Measurements from ENCODE around the gene NPHP1. TPM values are rescaled to one million over a fixed set of nuclear protein-coding genes. Genes with fewer than 3 reads are reported as not detected.
"Not testable (repeated sequence)": the region's sequence is repeated elsewhere in the genome, so short reads cannot be mapped to it uniquely, and the experiment has no call there.

NPHP1 gene
- total RNA-seq, 1 experiment from 2014 or later: 10.4 TPM

DNA sequence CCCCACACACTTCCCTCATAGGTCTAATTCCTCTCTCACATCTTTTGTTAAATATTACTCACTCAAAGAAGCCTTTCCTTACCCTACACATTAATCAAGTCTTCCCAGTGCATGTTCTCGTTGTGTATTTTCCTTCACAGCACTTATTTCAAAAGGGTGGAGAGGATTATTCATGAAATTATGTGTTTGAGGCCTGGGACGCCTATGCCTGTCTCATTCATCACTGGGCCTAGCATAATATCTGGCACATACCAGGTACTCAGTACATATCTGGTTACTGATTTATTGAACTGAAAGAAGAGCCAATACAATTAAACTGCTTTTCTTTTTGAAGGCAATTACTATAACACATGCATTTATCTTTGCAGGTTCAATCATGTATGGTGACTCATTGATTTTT lies 74.1 kb downstream of the NPHP1 start:
- DNase-seq (ENCODE audit: low spot score): no peak

DNA sequence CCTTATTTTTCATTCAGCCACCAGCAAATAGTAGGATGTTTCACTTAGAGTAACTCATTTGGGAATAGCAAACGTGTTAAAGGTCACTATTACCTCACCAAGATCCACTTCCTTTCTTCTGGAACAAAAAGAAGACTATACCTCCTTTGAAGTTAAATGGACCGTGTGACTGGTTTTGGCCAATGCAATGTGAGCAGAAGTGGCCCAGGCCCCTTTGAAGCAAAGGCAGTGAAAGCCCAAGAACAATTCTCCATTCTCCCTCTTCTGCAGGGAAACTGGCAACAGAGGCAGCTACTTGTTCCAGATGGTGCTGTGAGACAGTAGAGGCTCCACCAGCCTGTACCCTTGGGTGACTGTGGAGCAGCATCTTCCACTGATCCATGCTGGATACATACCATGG lies 77.9 kb downstream of the NPHP1 start:
- no peak for DNase-seq (ENCODE audit: low spot score)

DNA sequence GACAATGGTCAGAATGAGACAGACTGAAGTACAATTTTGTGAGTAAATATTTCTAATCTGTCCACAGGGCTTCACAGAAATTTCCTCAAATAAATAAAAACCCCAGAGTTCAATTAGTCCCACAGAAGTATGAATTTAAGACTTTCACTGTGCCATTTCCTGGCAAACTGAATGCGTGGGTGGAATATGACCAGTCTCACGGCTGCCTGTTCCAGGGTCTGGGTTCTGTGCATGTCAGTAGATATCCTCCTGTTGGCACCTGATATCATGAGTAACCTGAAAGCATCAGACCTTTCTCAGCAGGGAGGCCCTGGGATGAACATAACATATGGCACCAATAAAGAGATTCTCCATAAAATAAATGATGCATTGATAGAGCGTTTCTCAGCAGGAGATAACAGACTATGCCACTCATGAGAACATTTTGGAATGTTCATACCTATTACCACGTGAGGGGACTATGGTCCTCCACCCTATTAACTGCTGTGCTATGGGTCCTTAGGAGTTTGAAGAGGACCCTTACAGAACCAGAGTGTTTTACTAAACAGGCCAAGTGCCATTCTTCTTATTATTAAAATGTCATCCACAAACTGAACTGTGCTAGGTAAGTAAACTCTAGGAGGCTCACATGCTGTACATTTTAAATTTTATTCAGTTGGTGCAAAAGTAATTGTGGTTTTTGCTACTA lies 78.6 kb downstream of the NPHP1 start:
- no peak for DNase-seq (ENCODE audit: low spot score)

DNA sequence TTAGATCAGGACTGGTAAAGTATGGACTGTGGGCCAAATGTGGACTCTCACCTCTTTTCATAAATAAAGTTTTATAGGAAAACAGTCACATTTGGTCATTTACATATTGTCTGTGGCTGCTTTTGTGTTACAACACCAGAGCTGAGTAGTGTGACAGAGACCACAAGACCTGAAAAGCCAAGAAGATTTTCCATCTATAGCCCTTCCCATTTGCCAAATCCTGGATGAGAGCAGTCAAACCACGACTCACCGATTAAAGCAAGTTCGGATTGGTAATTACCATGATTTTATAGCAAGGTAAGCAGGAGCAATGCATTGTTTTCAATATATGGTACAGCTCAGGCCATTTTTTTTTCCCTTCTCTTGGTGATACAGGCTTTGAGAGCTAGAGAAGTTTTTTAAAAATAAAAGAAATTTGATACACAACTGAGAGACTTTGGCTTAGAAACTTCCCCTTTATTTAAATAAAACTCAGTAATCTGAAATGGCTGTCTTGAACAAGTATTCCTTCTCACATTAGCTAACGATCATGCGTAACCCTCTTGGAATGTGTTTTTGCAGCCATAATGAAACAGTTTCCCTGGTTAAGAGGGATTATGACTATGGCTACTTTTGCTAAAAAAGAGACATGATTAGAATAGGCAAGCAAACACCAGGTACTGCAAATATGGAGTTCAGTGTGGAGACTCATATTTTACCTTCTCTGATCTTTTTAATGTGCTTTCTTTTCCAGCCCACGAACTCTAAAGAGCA lies 79.7 kb downstream of the NPHP1 start:
- no peak for DNase-seq (ENCODE audit: low spot score)

DNA sequence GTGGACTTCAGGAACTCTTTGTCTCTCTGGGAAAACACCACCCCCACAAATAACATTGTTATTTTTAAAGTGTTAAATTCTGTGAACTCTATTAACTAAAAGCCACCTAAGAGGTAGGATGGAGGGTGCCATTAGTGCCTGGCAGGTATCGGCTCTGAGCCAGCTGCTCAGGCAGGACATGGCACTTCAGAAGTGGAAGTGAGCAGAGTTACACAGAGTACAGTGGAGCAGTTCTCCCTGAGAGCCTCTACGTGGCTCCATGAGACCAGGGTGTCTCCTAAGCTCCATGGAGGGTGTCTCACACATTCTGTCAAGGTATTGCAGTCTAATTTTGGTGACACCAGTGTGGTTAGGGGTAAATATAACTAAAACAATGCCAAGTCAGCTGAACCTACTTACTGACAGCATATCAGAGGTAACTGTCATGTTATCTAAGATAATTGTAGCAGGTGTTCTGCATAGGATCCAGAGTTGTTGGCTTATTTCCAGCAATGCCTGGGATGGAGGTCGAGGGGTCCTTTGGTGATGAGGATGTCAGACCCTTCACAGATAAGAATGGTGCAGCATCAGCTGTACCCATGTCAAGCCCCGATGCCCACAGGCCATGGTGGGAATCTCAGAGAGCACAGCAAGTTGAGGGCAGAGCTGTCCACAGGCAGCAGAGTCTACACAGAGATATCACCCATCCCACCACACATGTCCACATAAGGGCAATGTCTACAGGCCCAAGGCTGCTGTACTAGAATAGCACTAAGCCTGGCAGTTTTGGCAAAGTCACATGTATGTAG lies 80.6 kb downstream of the NPHP1 start:
- DNase-seq (ENCODE audit: low spot score): no peak

DNA sequence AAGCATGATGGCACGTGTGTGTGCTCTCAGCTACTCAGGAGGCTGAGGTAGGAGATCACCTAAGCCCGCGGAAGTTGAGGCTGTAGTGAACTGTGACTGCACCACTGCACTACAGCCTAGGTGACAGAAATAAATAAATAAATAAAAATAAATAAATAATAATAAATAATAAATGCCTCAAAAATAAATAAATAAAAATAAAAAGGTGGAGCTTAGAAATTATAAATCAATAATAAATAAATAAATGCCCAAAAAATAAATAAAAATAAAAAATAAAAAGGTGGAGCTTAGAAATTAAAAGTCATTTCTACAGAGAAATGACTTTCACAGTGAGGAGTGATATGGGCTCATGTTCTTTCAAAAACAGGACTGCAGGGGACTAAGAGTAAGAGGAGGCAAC lies 83.2 kb downstream of the NPHP1 start:
- no peak for DNase-seq (ENCODE audit: low spot score)

DNA sequence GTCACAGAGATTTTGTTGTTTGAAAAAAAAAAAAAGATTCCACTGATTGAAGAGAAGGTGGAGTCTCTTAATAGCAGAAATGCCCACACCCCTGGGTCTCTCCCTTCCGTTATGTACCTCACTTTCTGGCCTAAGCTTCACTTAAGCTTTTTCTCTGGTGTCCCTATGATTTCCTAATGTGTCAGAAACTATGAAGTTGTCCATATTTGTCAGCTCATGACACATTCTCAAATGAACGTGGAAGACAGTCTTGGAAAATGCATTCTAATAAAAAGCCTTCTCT lies 83.8 kb downstream of the NPHP1 start:
- no peak for DNase-seq (ENCODE audit: low spot score)

DNA sequence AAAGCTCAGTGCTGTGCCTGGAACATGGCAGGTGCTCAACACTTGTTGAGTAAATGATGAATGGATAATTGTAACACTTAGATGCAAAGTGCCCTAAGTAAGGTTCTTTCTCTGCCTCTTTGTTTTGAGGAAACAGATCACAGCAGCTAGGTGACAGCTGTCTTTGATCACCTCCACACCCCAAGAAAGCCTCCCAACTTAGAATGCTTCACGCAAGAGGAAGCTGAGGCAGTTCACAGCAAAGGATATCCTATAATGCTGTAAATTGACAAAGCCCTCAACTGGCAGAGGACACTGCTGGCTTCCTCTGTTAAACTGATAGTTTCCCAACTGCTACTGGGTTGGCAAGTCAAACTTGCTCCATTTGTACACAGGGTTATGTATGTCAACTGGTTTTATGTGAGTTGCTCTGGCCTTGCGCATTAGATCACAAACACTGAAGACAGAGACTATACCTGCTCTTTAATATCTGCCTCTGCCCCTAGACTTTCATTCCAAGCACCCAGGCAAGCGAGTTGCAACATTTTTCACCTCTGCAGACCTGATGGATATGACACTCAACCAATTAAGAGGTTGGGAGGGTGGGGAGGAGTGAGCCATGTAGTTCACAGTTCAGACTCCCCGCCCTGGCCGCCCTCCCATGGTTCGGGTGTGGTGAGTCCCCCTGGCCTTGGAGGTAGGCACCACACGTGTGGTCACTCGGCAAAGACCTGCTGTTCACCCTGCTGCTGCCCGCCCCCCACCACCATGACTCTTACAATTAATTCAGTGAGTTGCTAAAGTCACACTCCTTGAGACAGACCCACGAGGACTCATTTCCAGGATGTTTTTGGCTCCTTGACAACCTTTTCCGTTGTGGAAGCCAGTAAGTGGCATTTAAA lies 84.4 kb downstream of the NPHP1 start:
- DNase-seq (ENCODE audit: low spot score): no peak

DNA sequence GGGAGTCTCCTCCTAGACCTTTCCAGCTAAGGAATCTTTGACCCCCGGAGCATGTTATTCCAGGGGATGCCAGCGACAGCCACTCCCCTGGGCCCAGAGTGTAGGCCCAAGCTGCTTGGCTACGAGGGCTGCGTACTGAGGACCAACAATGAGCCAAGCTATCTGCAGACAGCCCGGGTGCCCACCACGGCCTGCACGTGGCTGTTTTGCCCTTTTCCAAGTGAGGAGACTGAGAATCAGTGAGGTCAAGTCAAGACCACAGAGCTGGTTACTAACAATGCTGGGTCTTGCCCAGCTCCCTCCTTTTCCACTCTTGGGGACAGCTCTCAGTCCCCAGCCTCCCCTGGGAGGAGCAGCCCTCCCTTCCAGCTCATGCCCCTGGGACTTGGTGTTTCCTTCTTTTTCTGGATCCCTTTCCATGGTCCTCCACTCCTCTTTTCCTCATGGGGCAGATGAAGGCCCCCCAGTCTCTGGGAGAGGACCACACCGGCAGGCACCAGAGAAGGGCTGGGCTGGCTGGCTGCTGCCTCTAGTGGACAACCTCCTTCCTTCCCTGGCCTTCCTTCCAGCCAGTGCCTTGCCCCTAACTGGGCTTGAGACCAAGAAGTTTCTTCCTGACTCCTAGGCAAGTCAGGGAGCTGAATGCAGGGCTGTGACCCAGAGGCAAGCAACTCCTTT lies 88.6 kb downstream of the NPHP1 start:
- peak; percentile 43 for DNase-seq (ENCODE audit: low spot score)

DNA sequence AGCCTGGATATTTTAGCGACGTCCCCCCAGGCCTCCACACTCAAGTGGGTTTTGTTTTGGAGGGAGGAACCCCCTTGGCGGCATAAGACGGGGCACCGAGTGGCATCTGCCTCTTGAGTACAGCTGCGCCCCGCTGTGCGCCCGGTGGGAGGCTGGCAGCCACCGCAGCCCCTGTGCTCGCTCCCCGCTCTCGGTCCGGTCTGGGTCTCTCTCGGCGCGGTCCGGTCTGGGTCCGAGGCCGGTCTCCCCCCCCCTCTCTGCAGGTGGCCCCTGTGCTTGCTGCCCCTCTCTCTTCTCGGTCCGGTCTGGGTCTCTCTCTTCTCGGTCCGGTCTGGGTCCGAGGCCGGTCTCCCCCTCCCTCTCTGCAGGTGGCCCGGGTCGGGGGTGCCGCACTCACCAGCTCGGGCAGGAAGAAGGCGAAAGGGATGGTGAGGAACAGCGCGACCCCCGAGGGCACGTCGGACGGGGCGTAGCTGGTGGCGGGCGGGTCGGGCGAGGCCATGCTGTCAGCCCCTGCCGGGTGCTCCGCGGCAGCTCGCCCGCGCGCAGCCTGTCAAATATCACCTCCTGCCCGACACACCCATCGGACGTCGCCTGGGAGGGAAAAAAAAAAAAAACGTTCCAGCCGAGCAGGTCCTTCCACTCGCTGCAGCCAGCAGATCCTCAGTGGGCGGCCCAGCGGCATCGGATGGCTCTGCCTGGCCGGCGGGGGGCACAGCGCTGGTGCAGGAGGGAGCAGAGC lies 89.4 kb downstream of the NPHP1 start, which contains the start of gene MALL:
Gene MALL (minus strand): TSS at position 532 of the 742 bp plus-strand sequence. CDS start 30 bp downstream, at position 502.
- DNase-seq (ENCODE audit: low spot score): no peak

DNA sequence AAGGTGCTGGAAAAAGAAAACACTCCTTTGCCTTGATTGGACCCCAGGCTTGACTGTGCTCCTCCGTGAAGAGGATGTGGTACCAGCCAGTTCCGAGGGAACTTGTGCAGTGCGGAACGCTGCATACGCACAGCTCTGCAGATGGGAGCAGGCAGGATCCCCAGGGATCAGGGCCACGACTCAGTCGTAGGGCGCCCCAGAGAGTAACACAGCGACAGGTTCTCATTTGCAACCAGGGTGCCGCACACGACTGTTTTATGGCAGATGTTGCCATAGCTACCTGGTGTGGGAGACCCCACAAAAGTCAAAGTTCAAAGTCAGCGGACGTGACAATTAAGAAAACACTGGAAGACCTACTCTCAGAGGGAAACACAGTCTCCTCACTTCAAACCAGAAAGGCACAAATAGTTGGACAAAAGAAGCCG lies 90.0 kb downstream of the NPHP1 start:
- DNase-seq (ENCODE audit: low spot score): no peak

DNA sequence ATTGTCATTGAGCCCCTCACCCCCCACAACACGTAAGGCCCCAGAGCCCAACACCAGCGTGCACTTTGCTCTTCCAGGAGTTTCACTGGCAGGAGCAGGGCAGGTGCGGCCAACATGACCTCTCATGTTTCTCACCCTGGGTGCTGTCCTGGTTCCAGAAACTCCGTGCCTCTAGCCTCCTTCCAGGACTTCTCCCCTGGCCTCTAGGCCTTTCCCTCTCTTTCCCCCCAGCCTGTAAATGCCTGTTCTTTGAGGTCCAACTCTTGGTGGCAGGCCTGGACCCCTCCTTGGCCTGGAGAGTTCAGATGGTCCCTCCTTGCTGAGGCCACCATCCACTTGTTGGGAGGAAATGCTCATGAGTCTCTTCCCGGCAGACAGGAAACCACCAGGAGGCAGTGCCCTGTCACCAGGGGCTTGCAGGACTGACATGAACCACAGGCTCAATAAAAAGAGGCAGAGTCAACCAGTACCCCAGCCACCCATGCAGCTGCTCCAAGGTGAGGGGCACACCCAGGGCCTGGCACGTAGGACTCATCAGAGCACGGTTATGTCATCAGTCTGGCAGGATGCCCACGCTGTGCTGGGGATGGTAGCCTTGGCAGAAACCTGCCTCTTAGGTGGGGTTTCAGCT lies 90.7 kb downstream of the NPHP1 start:
- peak; percentile 33 for DNase-seq (ENCODE audit: low spot score)

DNA sequence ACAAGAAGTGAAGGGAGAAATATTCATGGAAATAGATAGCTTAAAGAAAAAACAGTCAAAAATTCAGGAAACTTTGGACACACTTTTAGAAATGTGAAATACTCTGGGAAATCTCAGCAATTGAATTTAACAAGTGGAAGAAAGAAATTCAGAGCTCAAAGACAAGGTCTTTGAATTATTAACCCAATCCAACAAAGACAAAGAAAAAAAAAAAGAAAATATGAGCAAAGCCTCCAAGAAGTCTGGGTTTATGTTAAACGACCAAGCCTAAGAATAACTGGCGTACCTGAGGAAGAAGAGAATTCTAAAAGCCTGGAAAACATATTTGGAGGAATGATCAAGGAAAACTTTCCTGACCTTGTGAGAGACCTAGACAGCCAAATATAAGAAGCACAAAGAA lies 96.5 kb downstream of the NPHP1 start:
- not testable (repeated sequence) for DNase-seq (ENCODE audit: low spot score)

DNA sequence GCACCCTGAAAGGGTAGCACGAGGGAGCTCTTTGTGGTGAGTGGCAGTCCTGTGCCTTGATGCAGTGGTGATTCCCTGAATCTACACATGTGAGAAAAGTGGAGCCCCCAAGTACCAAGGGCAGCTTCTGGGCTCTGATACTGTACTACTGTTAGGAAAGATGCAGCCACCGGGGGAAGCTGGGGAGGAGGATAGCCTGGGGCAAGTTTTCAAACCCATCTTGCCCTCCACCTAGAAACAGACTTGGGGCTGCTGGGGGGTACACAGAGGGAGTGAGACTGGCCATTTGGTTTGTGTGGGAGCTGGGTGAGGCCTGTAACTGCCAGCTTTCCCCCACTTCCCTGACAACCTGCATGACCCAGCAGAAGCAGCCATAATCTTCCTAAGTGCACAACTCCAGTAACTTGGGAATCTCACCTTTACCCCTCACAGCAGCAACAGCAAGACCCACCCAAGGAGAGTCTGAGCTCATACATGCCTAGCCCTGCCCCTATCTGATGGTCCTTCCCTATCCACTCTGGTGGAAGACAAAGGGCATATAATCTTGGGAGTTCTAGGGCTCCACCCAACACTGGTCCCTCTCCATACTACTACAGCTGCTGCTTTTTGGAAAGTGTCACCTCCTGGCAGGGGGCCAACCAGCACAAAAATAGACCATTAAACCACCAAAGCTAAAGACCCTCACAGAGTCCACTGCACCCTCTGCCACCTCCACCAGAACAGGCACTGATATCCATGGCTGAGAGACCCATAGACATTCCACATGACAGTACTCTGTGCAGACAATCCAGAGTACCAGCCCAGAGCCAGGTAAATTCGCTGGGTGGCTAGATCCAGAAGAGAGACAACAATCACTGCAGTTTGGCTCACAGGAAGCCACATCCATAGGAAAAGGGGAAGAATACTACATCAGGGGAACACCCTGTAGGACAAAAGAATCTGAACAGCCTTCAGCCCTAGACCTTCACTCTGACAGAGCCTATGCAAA lies 97.4 kb downstream of the NPHP1 start:
- DNase-seq (ENCODE audit: low spot score): no peak

DNA sequence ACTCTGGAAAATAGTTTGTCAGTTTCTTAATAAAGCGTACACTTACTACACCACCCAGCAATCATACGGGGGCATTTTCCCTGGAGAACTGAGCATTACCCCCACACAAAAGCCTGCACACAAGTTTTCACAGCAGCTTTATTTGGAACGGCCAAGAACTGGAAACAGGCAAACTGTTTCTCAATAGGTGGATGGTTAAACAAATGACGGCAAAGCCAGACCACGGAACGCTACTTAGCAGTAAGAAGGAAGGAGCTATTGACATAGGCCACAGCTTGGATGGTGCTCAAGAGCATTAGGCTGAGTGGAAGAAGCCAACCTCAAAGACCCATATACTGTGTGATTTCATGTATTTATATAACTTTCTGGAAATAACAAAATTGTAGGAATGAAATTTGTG lies 98.2 kb downstream of the NPHP1 start:
- DNase-seq (ENCODE audit: low spot score): peak; percentile 97

DNA sequence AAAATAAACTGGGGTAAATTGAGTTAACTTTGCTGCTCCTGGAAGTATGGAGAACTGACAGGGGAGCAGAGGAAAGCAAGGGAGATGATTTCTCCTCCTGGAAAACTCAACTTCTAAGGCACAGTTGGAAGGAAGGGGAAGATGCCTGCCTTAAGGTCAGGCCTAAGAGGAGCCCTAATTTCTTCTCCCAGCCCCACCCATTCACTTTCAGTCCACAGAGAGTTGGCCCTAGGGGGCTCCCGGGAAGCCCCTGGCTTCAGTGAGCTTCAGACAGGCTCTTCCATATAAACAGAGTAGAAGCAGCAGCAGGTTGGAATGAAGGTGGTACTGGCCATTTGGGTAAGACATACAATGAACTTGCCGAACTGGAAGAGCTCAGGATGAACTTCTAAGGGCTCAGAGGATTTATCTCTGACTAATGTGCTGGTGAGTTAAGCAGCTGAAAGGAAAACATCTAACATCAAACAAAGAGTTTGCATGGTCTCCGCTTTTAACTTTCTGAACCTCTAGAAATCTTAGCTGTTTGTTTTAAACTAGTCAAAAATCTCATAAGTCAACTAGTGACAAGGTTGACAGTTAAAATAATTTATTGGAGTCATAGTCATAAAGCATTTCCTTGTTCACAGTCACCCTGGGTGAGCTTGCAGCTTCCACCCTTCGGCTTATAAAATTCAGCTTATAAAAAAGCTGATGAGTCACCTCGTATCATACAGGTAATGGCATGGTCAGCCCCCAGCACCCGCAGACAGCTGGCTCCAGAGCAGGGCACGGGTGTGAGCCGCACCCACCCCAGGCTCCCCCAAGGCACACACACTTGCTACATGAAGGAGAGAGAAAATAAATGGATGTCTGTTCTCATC lies 99.0 kb downstream of the NPHP1 start:
- DNase-seq (ENCODE audit: low spot score): peak; percentile 87

DNA sequence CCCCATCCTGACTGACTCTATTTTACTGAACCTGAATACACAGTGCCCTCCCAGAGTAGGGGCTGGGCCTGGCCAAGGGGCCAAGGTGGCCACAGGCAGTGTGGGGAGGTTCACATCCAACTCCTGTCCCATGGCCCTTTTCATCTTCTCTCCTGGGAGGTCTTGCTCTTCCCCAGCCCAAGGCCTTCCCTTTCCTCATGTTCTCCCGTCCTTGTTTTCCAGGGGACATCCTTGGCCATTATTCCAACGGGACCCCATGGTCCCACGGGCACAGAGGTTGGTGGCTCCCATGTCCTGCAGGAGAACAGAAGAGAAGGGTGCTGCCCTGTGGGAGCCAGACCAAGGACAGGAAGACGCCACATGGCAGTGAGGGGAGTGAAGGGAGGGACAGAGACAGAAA lies 99.6 kb downstream of the NPHP1 start:
- DNase-seq (ENCODE audit: low spot score): no peak
